H9 (cell line): ENCODE measurements around the gene TBC1D26. TPM values are rescaled to one million over a fixed set of nuclear protein-coding genes. Genes with fewer than 3 reads are reported as not detected.
"Not testable (repeated sequence)": the region's sequence is repeated elsewhere in the genome, so short reads cannot be mapped to it uniquely, and the experiment has no call there.

Source experiments
- DNase-seq: peaks from one replicate; pipeline ENCODE4 v3.0.0-alpha.2; 2017
- H2AFZ ChIP-seq: one replicate; pipeline ENCODE4 v1.6.1; 2013; ENCODE audit warnings: mild to moderate bottlenecking, low read length, control low read depth, moderate library complexity
- H2AK5ac ChIP-seq: 2 replicates; pipeline ENCODE4 v1.6.1; 2013; ENCODE audit warnings: low read length, control low read depth, mixed read lengths; ENCODE audit not compliant: insufficient read length
- H2BK120ac ChIP-seq: one replicate; pipeline ENCODE4 v1.6.1; 2013; ENCODE audit warnings: low read depth, mild to moderate bottlenecking, low read length, control low read depth, inconsistent platforms; ENCODE audit not compliant: poor library complexity, severe bottlenecking
- H2BK12ac ChIP-seq: 2 replicates; pipeline ENCODE4 v1.6.1; 2013; ENCODE audit warnings: low read length, control low read depth, mixed read lengths, low read depth; ENCODE audit not compliant: insufficient read length
- H2BK15ac ChIP-seq: 2 replicates; pipeline ENCODE4 v1.6.1; 2013; ENCODE audit warnings: low read depth, low read length, control low read depth
- H2BK20ac ChIP-seq: one replicate; pipeline ENCODE4 v1.6.1; 2013; ENCODE audit warnings: low read depth, mild to moderate bottlenecking, low read length, control low read depth, inconsistent platforms; ENCODE audit not compliant: poor library complexity, severe bottlenecking
- H2BK5ac ChIP-seq: 2 replicates; pipeline ENCODE4 v1.6.1; 2013; ENCODE audit warnings: low read length, control low read depth, mixed read lengths; ENCODE audit not compliant: insufficient read length
- H3K14ac ChIP-seq: 2 replicates; pipeline ENCODE4 v1.6.1; 2013; ENCODE audit warnings: low read length, control low read depth; ENCODE audit not compliant: insufficient read depth
- H3K18ac ChIP-seq: 2 replicates; pipeline ENCODE4 v1.6.1; 2013; ENCODE audit warnings: low read depth, mild to moderate bottlenecking, mixed read lengths, low read length, control low read depth; ENCODE audit not compliant: insufficient read length
- H3K23ac ChIP-seq: 2 replicates; pipeline ENCODE4 v1.6.1; 2013; ENCODE audit warnings: low read length, control low read depth, mixed read lengths, low read depth; ENCODE audit not compliant: insufficient read length
- H3K23me2 ChIP-seq: 2 replicates; pipeline ENCODE4 v1.6.1; 2013; ENCODE audit warnings: low read depth, mild to moderate bottlenecking, mixed read lengths, low read length, control low read depth; ENCODE audit not compliant: insufficient read length, poor library complexity, severe bottlenecking
- H3K27ac ChIP-seq: 2 replicates; pipeline ENCODE4 v1.5.1; 2013; ENCODE audit warnings: low read length, control low read depth, mixed read lengths, low read depth; ENCODE audit not compliant: insufficient read length
- H3K27me3 ChIP-seq: 2 replicates; pipeline ENCODE4 v1.6.1; 2013; ENCODE audit warnings: low read length, control low read depth, inconsistent platforms; ENCODE audit not compliant: insufficient read depth
- H3K4ac ChIP-seq: 2 replicates; pipeline ENCODE4 v1.6.1; 2013; ENCODE audit warnings: low read depth, mild to moderate bottlenecking, control low read depth, inconsistent platforms, low read length, moderate library complexity
- H3K4me1 ChIP-seq: 2 replicates; pipeline ENCODE4 v1.6.1; 2013; ENCODE audit warnings: low read length, control low read depth, inconsistent platforms; ENCODE audit not compliant: insufficient read depth
- H3K4me2 ChIP-seq: 2 replicates; pipeline ENCODE4 v1.6.1; 2013; ENCODE audit warnings: low read length, control low read depth, mixed read lengths; ENCODE audit not compliant: insufficient read length, insufficient read depth
- H3K56ac ChIP-seq: 2 replicates; pipeline ENCODE4 v1.6.1; 2013; ENCODE audit warnings: low read depth, mild to moderate bottlenecking, mixed read lengths, low read length, control low read depth; ENCODE audit not compliant: insufficient read length
- H3K79me1 ChIP-seq: 2 replicates; pipeline ENCODE4 v1.6.1; 2013; ENCODE audit warnings: low read depth, mild to moderate bottlenecking, moderate library complexity, low read length, control low read depth, inconsistent platforms; ENCODE audit not compliant: insufficient read depth, poor library complexity, severe bottlenecking
- H3K79me2 ChIP-seq: 2 replicates; pipeline ENCODE4 v1.6.1; 2013; ENCODE audit warnings: low read length, control low read depth, inconsistent platforms; ENCODE audit not compliant: insufficient read depth
- H3K9ac ChIP-seq: 2 replicates; pipeline ENCODE4 v1.6.1; 2013; ENCODE audit warnings: low read length, control low read depth, mixed read lengths; ENCODE audit not compliant: insufficient read length; ENCODE audit errors: extremely low read depth
- H3K9me3 ChIP-seq: one replicate; pipeline ENCODE4 v1.6.1; 2013; ENCODE audit warnings: low read depth, low read length, inconsistent platforms; ENCODE audit not compliant: control insufficient read depth
- H3T11ph ChIP-seq: one replicate; pipeline ENCODE4 v1.6.1; 2013; ENCODE audit warnings: mild to moderate bottlenecking, low read length, control low read depth, inconsistent platforms
- H4K20me1 ChIP-seq: one replicate; pipeline ENCODE4 v1.6.1; 2013; ENCODE audit not compliant: control insufficient read depth, insufficient read length, insufficient read depth
- H4K5ac ChIP-seq: 2 replicates; pipeline ENCODE4 v1.6.1; 2013; ENCODE audit warnings: low read depth, mild to moderate bottlenecking, mixed read lengths, low read length, control low read depth; ENCODE audit not compliant: insufficient read length
- H4K8ac ChIP-seq: replicated peaks from 2 replicates; pipeline ENCODE4 v1.6.1; 2013; ENCODE audit warnings: low read length, control low read depth, mixed read lengths, low read depth; ENCODE audit not compliant: insufficient read length
- H4K91ac ChIP-seq: 2 replicates; pipeline ENCODE4 v1.6.1; 2013; ENCODE audit warnings: low read depth, mild to moderate bottlenecking, moderate library complexity, mixed read lengths, low read length, control low read depth; ENCODE audit not compliant: insufficient read length
- H3K27ac Mint-ChIP-seq, 3 experiments: 2 replicates in 2 of 3; 3 replicates in 1 of 3; pipeline ENCODE4 v1.8.0; 2020 to 2021; ENCODE audit warnings: mixed read lengths in 3 of 3, mild to moderate bottlenecking in 1 of 3, moderate library complexity in 1 of 3
- H3K27me3 Mint-ChIP-seq: 2 replicates; pipeline ENCODE4 v1.8.0; 2021; ENCODE audit warnings: low read depth, mild to moderate bottlenecking, moderate library complexity, mixed read lengths
- H3K36me3 Mint-ChIP-seq, 3 experiments: 2 replicates in 2 of 3; 3 replicates in 1 of 3; pipeline ENCODE4 v1.8.0; 2020 to 2021; ENCODE audit warnings: low read depth in 3 of 3, mixed read lengths in 3 of 3; ENCODE audit not compliant: insufficient read depth in 1 of 3
- H3K4me1 Mint-ChIP-seq, 2 experiments: 2 replicates each; pipeline ENCODE4 v1.8.0; 2020; ENCODE audit warnings: mixed read lengths in 2 of 2
- H3K4me3 Mint-ChIP-seq, 2 experiments: 2 replicates in 1 of 2; 3 replicates in 1 of 2; pipeline ENCODE4 v1.8.0; 2020 to 2021; ENCODE audit warnings: mild to moderate bottlenecking in 2 of 2, mixed read lengths in 2 of 2, moderate library complexity in 1 of 2
- H3K9me3 Mint-ChIP-seq, 2 experiments: 2 replicates in 1 of 2; 3 replicates in 1 of 2; pipeline ENCODE4 v1.8.0; 2020; ENCODE audit warnings: mild to moderate bottlenecking in 2 of 2, mixed read lengths in 2 of 2, moderate library complexity in 1 of 2
- WGBS: extraction: QIAGEN DNeasy Blood & Tissue Kit; methylation state at CpG from one replicate; pipeline ENCODE4 v1.1.7; 2013; ENCODE audit warnings: missing lambda C conversion rate, low lambda C conversion rate, mixed read lengths; ENCODE audit not compliant: insufficient read length; ENCODE audit errors: extremely low coverage; 5-methylcytosine and 5-hydroxymethylcytosine counted together
- total RNA-seq: library from RNA; stranded (reverse); gene quantifications from 2 replicates; pipeline ENCODE4 v1.2.1, GENCODE V29; 2021

TBC1D26 gene
- total RNA-seq, 1 experiment from 2014 or later, result 0.83 TPM

- H3K79me1 ChIP-seq, H3K4me1 ChIP-seq, H3K9ac ChIP-seq, DNase-seq, H3K18ac ChIP-seq, H2AFZ ChIP-seq, H4K91ac ChIP-seq, H3K27me3 ChIP-seq, H4K8ac ChIP-seq, H3K27me3 Mint-ChIP-seq, H3K56ac ChIP-seq, H3K4me2 ChIP-seq, H3K4me1 Mint-ChIP-seq, H3K79me2 ChIP-seq, H3K14ac ChIP-seq, H3T11ph ChIP-seq, H3K23me2 ChIP-seq, H3K27ac ChIP-seq, H4K20me1 ChIP-seq, H3K9me3 ChIP-seq, H2BK15ac ChIP-seq, H2BK20ac ChIP-seq, H3K23ac ChIP-seq, H3K27ac Mint-ChIP-seq, H2BK120ac ChIP-seq, H2BK5ac ChIP-seq, H3K4me3 Mint-ChIP-seq, H3K36me3 Mint-ChIP-seq, H4K5ac ChIP-seq, H3K9me3 Mint-ChIP-seq, H2BK12ac ChIP-seq, H2AK5ac ChIP-seq, H3K4ac ChIP-seq: not testable (repeated sequence)
- WGBS, result no CpG with 5 or more reads among the region's 8 CpGs
These were observed 8.0 kb downstream of the TBC1D26 start for GRCh38 chr17:15740041-15740440.
